Adrenal gland (tissue), 12 donors: Measurements from ENCODE around the gene PARVB. TPM values are rescaled to one million over a fixed set of nuclear protein-coding genes. Genes with fewer than 3 reads are reported as not detected.

Source experiments
- DNase-seq, 7 donors: peaks; one replicate each; pipeline ENCODE4 v3.0.0-alpha.2; 2019 to 2020
- H3K27ac ChIP-seq, 5 donors: fragments of 200-600 bp; sonication (generic) in 4 of 5; 1 replicate in 3 of 5; 2 replicates in 2 of 5; pipeline versions ENCODE4 v1.5.1 to v1.8.0; 2016 to 2020; ENCODE audit warnings: mild to moderate bottlenecking in 1 of 5
- H3K27me3 ChIP-seq: fragments of 200-600 bp; 2 replicates; pipeline ENCODE4 v1.8.0; 2021
- H3K36me3 ChIP-seq, 2 donors: fragments of 200-600 bp; replicated peaks in 1 of 2; 1 replicate in 1 of 2; 2 replicates in 1 of 2; pipeline versions ENCODE4 v1.5.1 to v1.8.0; 2018 to 2022
- H3K4me1 ChIP-seq, 2 donors: fragments of 200-600 bp; replicated peaks in 1 of 2; 1 replicate in 1 of 2; 2 replicates in 1 of 2; pipeline versions ENCODE4 v1.5.1 to v1.8.0; 2018 to 2021
- H3K4me3 ChIP-seq, 4 donors: fragments of 200-600 bp; sonication (generic) in 3 of 4; one replicate each; pipeline ENCODE4 v1.5.1; 2016 to 2018
- H3K9me3 ChIP-seq, 3 donors: fragments of 200-600 bp; sonication (generic) in 1 of 3; replicated peaks in 1 of 3; 1 replicate in 2 of 3; 2 replicates in 1 of 3; pipeline versions ENCODE4 v1.5.1 to v1.8.0; 2016 to 2021
- POLR2A ChIP-seq, 2 donors: fragments of 450-650 bp; IDR thresholded peaks; one replicate each; pipeline ENCODE4 v1.6.1; 2017; ENCODE audit warnings: antibody characterized with exemption in 2 of 2, mild to moderate bottlenecking in 2 of 2, moderate library complexity in 1 of 2
- WGBS, 4 donors: extraction: QIAGEN DNeasy Blood & Tissue Kit in 2 of 4; methylation state at CpG; one replicate each; pipeline versions ENCODE4 v1.1.5 to v1.1.7; 2013 to 2017; 5-methylcytosine and 5-hydroxymethylcytosine counted together
- intact Hi-C, 2 donors: fragments of 100-400 bp; cut with DNase I; formaldehyde crosslinking; loops; one replicate each; pipeline versions ENCODE4 v1.14.1 to v1.15.0; 2022 to 2023
- polyA plus RNA-seq, 3 donors: library from polyadenylated mRNA; stranded (reverse); fragments of 200-250 nt in 2 of 3; fragments of 350-450 nt in 1 of 3; fragmentation: Illumina TruSeq in 1 of 3; extraction: RNeasy Lipid Tissue Mini Kit (QIAGEN cat#74804) in 1 of 3; gene quantifications; one replicate each; pipeline ENCODE4 v1.2.3, GENCODE V29; 2013 to 2014
- total RNA-seq, 9 donors: library from RNA; depleted of rRNA in 4 of 9; stranded (reverse); fragments of >200 nt in 4 of 9; fragments of 120-200 nt in 1 of 9; fragmentation: NEBNext Ultra II Directional in 1 of 9; extraction: Animal tissue kit (Norgen Biotek cat#: 25700) in 1 of 9; gene quantifications; one replicate each; pipeline versions ENCODE4 v1.1.0 to v1.2.4, GENCODE V29; 2013 to 2023
- TF ChIP-seq, protein P1 (sequence below), 6 experiments: fragments of 450-650 bp in 4 of 6; fragments of 200-600 bp in 2 of 6; sonication (generic) in 1 of 6; IDR thresholded peaks; 1 replicate in 5 of 6; 2 replicates in 1 of 6; pipeline versions ENCODE4 v1.5.1 to v1.8.0; 2016 to 2021; ENCODE audit warnings: antibody characterized with exemption in 6 of 6, mild to moderate bottlenecking in 2 of 6, moderate library complexity in 1 of 6
- donor health status: healthy with polysubstance abuse.
- donor health status: Bipolar disorder and iron deficiency.
- donor health status: DM: yes; HTN: yes; CAD: no.
- donor health status: DM: no; HTN: no; CAD: no.
- donor health status: DM: no; HTN: no; CAD: no.
- donor health status: DM: yes; HTN: yes; CAD: no.

Gene PARVB
- total and polyA plus RNA-seq, 12 donors: 16.9 to 77.6 (median 45.9) TPM

DNA sequence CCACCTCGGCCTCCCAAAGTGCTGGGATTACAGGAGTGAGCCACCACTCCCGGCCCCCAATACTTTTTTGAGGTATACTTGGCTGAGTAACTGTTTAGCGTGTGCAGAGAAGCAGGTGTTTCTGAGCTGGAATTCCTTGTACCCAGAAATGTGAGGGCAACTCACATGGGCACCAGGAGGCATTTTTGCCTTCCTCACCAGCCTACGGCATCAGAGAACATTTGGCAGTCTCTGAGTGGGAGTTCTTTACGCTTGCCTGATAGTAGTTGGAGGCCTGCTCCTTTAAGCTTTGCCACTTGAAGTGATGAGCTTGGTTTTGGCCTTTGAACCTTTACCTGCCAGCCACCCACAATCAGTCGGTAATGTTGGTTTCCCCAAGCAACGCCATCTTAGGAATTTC, 9.2 kb downstream of the PARVB start:
- Histone ChIP-seq H3K27me3 (no peaks in the 10 kb centered on the region), H3K9me3 (no peaks in the 10 kb centered on the region), H3K4me1 (peaks cover 16 to 29% of the 10 kb centered on the region in 2 donors), H3K4me3 (no peak overlapping the region), H3K27ac (no peak overlapping the region), H3K36me3 (no peaks in the 10 kb centered on the region)
- TF ChIP-seq, protein P1, sequence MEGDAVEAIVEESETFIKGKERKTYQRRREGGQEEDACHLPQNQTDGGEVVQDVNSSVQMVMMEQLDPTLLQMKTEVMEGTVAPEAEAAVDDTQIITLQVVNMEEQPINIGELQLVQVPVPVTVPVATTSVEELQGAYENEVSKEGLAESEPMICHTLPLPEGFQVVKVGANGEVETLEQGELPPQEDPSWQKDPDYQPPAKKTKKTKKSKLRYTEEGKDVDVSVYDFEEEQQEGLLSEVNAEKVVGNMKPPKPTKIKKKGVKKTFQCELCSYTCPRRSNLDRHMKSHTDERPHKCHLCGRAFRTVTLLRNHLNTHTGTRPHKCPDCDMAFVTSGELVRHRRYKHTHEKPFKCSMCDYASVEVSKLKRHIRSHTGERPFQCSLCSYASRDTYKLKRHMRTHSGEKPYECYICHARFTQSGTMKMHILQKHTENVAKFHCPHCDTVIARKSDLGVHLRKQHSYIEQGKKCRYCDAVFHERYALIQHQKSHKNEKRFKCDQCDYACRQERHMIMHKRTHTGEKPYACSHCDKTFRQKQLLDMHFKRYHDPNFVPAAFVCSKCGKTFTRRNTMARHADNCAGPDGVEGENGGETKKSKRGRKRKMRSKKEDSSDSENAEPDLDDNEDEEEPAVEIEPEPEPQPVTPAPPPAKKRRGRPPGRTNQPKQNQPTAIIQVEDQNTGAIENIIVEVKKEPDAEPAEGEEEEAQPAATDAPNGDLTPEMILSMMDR (IDR thresholded peaks at IDR 0.05): no peak
- no peak for TF ChIP-seq POLR2A (IDR thresholded peaks at IDR 0.05)
- no peak for DNase-seq
- intact Hi-C loops: no loop called here
- 88 to 97% (median 95%) methylated on average over 7 of the region's 7 CpGs for WGBS, 4 donors

DNA sequence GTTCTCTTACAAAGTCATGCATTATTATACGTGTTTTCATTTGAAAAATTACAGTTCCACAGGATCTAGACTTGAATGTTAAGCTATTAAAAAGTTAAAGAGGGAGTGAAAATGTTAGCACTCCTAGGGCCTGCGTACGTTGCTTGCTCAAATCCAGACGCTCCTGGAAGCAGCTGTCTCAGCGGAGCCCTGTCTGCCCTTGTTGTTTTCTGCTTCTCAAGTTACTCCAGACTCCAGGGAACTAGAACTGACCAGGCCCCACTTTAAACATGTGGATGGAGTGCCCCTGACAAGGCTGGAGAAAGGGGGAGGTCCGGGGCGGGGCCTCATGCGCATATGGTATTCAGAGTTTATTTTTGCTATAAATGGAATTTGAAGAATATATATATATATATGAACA, 9.6 kb downstream of the PARVB start:
- Histone ChIP-seq H3K9me3 (no peaks in the 10 kb centered on the region), H3K4me3 (no peak overlapping the region), H3K27me3 (no peaks in the 10 kb centered on the region), H3K27ac (no peak overlapping the region), H3K36me3 (no peaks in the 10 kb centered on the region), H3K4me1 (peaks cover 13 to 27% of the 10 kb centered on the region in 2 donors)
- TF ChIP-seq POLR2A (IDR thresholded peaks at IDR 0.05): no peak
- TF ChIP-seq, protein P1 (IDR thresholded peaks at IDR 0.05): no peak
- DNase-seq: no peak
- intact Hi-C loops: no loop called here
- WGBS, 4 donors: 69 to 80% (median 74%) methylated on average over 7 to 8 of the region's 8 CpGs

DNA sequence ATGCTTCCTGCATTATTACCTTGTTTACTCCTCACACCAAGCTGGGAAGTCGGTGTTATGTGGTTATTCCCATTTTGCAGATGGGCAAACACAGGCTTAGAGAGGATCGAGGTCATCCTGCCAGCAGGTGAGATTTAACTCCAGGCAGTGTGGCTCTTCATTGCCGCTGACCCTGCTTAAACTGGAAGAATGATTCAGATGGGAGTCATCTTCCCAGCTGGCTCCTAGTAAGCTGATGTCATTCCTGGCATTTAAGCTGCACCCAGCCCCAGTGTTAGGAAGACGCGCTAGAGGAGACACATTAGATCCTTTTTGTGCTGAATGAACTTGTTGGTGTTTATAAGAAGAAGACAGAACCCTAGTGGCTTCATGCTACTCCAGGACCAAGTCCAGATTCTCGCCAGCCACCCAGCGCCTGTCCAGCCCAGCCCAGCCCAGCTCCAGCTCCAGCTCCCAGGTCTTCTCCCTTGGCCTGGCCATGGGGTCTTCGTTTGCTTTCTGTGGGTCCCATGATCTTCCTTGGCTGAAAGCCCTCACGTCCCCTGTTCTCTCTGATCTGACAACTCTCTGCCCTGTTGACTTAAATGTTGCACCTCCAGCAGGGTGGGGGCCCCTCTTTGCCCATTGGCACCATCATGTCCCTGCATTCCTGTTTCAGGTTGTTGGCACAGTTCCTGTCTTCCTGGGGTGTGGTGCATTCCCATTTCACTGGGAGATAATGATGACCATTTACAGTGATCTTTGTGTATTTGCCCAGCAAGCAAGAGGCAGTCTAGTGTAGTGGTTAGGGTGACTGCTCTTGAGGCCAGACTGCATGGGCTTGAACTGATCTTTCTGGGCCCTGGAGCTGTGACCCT, 13.6 kb downstream of the PARVB start:
- Histone ChIP-seq H3K27ac (peak overlapping the region in 3 of 5 donors; percentile 28 to 75 (median 74)), H3K9me3 (no peaks in the 10 kb centered on the region), H3K4me3 (no peak overlapping the region), H3K36me3 (no peaks in the 10 kb centered on the region), H3K4me1 (peaks cover 5 to 12% of the 10 kb centered on the region in 2 donors), H3K27me3 (no peaks in the 10 kb centered on the region)
- WGBS, 4 donors: 36 to 50% (median 47%) methylated on average over 7 to 9 of the region's 9 CpGs
- DNase-seq: peak; percentile 70 to 90 (median 83)
- TF ChIP-seq, protein P1 (IDR thresholded peaks at IDR 0.05): no peak
- peak in 1 of 2 donors; percentile 53 for TF ChIP-seq POLR2A (IDR thresholded peaks at IDR 0.05)
- intact Hi-C loops: no loop called here

DNA sequence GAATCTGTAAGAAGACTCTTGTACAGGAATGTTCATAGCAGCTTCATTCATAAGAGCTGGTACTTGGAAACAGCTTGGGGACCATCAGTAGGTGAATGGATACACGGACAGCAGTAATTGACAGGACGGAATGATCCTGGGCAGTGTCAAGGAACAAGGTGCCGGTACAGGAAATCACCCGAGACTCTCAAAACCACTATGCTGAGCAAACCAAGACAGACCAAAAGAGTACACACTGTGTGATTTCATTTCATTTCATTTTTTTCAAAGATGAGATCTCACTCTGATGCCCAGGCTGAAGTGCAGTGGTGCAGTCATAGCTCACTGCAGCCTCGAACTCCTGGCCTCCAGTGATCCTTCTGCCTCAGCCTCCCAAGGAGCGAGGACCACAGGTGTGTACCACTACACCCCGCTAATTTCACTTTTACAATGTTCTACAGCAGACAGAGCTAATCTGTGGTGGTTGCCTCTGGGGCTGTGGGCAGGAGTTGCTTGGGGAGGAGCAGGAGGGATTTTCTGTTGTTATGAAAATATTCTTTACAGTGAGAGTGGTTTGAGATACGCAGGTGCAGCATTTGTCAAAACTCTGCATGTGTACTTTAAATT, 15.6 kb downstream of the PARVB start:
- no peaks in the 10 kb centered on the region for H3K27me3 ChIP-seq
- H3K4me3 ChIP-seq: no peak overlapping the region
- peaks cover 5 to 12% of the 10 kb centered on the region in 2 donors for H3K4me1 ChIP-seq
- H3K36me3 ChIP-seq: no peaks in the 10 kb centered on the region
- no peak for TF ChIP-seq POLR2A (IDR thresholded peaks at IDR 0.05)
- TF ChIP-seq, protein P1 (IDR thresholded peaks at IDR 0.05): no peak
- H3K27ac ChIP-seq: no peak overlapping the region
- WGBS, 4 donors: 94 to 98% (median 94%) methylated on average over 8 of the region's 8 CpGs
- DNase-seq: no peak
- intact Hi-C loops: no loop called here
- no peaks in the 10 kb centered on the region for H3K9me3 ChIP-seq
